Fibroblast of mammary gland (primary cell): ENCODE data around the gene TWF2.
A peak's percentile ranks its signal among the peaks of the same experiment; 100 is the strongest.

ENCODE experiments used
- DNase-seq: peaks from one replicate; pipeline ENCODE4 v3.0.0-alpha.2; 2010; ENCODE audit warnings: low read depth
- H3K4me3 ChIP-seq: 2 replicates; pipeline ENCODE4 v1.5.1; 2011; ENCODE audit warnings: low read depth, mild to moderate bottlenecking, low read length, moderate library complexity; ENCODE audit not compliant: control insufficient read depth
- CTCF ChIP-seq: conservative IDR thresholded peaks from 2 replicates; pipeline ENCODE4 v1.5.1; 2011; ENCODE audit warnings: low read depth, low read length, inconsistent platforms; ENCODE audit not compliant: control insufficient read depth, insufficient read depth

TWF2 gene

GRCh38 chr3:52245322-52246263 lies 6.6 kb upstream of the TWF2 start, which contains the start of gene PPM1M:
PPM1M (plus strand) TSS chr3:52245759; CDS start chr3:52245825, 66 bp downstream.
- DNase-seq, result peak; percentile 21
- H3K4me3 ChIP-seq, result peak within 1 kb of the TSS; percentile 52
- no peak for TF ChIP-seq CTCF

- TF ChIP-seq CTCF, result no peak
- DNase-seq, result peak; percentile 59
- H3K4me3 ChIP-seq, result no peak overlapping the region
Measured at GRCh38 chr3:52243791-52244628, 5.1 kb upstream of the TWF2 start.

GRCh38 chr3:52242039-52242438 lies 3.1 kb upstream of the TWF2 start:
- no peak for DNase-seq
- no peak overlapping the region for H3K4me3 ChIP-seq
- no peak for TF ChIP-seq CTCF

GRCh38 chr3:52240886-52241370 lies 2.0 kb upstream of the TWF2 start:
- no peak for DNase-seq
- no peak for TF ChIP-seq CTCF
- H3K4me3 ChIP-seq, result no peak overlapping the region

- peak overlapping the region; percentile 90 for H3K4me3 ChIP-seq
- peak; percentile 98 for DNase-seq
- no peak for TF ChIP-seq CTCF
Measured at GRCh38 chr3:52240059-52240885, 1.3 kb upstream of the TWF2 start.
